Pons (tissue), 1 donor: ENCODE results near the gene TCEA2.
"Not testable (repeated sequence)": the region's sequence is repeated elsewhere in the genome, so short reads cannot be mapped to it uniquely, and the experiment has no call there.

Experiments used
- DNase-seq: peaks from one replicate; pipeline ENCODE4 v3.0.0-alpha.2; 2016; ENCODE audit warnings: low spot score

Gene TCEA2

DNA sequence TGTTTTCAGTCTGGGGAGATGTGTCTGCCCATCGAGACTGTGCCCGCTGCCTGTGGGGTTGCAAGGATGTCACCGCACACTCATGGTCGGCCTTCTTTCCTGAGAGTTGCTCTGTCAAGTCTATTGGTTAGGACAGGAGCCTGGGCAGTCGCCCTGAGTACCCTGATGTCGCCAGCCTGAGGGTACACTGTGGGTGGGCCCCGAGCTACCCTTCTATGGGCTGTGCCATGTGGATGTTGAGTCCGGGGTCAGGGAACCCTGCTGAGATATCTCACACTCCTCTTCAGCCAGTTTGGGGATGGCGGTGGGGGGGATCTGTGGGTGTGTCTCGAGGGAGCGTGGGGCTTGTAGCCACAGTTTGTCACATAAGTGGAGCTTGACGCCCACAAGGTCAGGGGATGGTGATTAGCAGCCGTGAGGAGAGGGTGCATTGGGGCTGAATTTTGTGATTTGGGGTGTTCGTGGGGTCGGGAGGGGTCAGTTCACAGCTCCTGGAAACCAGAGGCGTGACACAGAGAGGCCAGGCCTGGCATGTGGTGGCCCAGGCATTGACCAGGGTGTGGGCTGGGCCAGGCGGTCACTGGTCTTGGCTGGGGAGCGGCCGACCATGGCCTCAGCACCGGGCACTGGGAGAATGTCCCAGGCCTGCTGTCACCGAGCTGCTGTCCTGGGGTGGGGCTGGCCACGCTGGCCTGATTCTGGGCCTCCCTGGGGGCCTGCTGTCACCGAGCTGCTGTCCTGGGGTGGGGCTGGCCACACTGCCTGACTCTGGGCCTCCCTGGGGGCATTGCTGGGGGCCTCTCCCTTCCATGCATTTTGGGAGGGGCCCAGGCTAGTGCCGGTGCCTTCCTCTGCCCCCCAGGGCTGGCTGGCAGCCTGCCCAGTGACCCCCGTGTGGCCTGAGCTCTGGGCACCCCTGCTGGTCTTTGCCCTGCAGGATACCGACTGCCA is 46.0 kb downstream of the TCEA2 start:
- DNase-seq: no peak

DNA sequence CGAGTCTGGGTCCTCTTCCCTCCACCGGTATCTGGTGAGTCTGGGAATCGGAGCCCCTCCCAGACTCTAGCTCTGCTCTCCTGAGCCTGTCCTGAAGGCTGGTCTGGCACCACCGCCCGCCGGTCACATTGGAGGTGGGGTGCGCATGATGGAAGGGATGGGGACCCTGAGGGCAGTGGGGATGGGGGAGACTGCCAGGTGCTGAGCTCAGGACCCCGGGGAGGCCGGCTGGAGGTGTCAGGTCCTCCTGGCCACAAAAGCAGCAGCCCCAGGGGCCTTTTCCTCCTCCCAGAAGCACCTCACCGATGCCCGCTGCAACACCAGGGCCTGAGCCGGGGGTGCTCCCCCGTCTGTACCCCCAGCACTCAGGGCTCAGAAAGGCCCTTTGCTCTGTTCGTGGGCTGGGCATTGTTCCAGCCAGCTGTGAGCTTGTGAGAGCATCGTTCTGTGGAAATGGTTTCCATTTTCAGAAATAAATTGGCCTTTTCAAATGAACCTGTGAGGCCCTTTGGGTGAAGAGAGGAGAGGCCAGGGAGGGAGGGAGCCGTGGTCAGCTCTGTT is 46.9 kb downstream of the TCEA2 start:
- peak; percentile 20 for DNase-seq

DNA sequence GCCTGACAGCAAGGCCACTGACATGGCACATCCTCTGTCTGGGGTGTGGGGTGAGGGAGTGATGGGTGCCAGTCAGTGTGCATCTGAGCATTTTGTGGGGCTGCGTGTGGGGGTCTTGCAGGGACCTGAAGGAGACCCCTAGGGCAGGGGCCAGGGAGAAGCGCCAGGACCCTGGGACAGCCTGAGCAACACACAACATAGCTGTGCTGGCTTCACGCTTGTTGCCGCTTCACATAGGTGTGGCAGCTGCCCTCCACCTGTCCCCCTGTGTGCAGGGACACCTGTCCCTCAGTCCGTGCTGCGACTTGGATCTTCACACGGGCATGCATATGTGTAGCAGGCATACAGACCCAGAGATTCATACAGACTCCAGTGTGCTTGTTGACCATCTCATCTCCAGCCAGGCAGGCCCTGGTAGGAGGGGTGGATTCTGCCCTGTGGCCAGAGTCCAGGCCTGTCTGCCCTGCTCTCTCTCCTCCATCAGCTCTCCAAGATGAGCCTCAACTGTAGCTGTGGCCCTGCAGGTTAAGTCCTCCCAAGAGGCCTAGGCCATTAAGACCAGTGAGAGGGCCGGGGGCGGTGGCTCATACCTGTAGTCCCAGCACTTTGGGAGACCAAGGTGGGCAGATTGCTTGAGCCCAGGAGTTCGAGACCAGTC is 47.5 kb downstream of the TCEA2 start:
- no peak for DNase-seq

DNA sequence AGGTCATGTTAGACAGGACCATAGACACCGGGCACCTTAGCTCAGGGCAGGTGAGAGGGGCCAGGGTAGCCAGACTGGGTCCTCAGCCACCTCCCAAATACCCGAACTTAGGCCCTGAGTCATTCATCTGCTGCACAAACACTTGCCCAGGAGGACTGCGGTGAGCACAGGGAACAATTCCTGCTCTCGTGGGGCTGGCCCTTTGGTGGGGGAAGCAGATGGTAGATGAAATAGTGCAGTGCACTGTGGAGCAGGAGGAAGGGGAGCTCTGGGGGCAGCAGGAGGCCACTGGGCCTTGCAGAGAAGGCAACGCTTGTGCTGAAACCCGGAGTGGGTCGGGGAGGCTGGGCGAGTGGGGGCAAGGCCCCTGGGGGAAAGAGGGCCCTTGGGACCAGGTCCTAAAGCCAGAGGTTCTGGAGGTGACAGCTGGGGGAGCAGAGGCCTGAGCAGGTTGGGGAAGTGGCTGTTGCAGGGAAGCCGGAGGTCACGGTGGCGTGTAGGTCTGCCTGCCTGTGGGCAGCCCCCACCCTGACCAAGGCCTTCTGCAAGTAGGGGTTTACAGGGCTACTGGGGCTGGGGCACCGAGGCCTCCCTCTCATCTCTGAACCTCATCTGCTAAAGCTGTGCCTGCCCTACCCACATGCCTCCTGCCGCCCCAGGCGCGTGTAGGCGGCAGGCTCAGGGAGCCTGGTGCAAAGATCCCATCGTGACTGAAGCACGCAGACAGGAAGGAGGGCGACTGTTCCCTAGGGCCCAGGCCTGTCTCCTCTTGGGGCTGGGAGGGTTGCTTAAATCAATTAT is 49.0 kb downstream of the TCEA2 start:
- no peak for DNase-seq

DNA sequence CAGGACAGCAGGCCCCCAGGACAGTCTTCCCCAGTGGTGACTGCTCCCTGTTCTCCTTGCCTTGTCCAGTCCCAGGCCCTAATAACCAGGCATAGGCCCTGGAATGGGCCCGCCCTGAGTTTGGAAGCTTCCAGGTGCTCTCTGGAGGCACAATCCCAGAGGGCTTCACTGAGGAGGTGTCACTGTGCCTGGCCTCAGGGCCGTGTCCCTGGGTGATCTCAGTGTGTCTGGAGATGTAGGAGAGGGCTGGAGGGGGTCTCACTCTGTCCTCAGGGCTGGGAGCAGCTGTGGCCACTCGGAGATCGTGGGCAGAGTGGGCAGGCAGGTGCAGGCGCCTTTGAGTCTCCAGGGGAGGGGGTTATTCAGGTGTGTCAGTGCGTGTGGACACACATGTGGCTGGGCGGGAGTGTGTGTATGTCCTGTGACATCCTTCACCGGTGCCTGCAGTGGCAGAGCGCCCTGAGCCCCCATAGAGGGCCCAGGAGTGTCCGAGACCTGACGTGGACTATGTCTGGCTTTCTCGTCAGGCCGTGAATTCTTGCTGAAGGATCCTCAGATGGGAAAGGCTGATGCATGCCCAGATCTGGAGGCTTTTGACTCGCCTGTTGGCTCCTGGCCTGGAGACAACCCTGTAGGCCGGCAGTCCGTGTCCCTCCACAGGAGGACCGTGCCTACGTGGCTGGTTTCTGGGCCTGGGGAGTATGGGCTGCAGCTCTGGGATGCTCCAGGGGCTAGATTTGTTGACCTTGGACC is 49.9 kb downstream of the TCEA2 start:
- DNase-seq: no peak

DNA sequence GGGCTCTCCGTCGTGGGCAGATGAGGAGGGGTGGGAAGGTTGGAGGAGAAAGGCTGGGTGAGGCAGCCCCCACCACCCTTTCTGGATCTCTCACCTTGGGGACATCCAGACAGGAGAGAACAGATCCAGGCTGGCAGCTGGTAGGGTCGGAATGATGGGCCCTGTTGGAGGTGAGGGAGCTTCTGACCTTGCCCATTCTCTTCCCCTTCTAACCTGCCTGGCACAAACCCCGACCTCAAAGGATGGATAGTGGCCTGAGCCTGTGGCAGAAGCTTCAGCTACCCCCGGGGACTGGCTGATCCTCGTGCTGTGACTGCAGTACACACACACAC is 50.4 kb downstream of the TCEA2 start:
- DNase-seq: no peak

DNA sequence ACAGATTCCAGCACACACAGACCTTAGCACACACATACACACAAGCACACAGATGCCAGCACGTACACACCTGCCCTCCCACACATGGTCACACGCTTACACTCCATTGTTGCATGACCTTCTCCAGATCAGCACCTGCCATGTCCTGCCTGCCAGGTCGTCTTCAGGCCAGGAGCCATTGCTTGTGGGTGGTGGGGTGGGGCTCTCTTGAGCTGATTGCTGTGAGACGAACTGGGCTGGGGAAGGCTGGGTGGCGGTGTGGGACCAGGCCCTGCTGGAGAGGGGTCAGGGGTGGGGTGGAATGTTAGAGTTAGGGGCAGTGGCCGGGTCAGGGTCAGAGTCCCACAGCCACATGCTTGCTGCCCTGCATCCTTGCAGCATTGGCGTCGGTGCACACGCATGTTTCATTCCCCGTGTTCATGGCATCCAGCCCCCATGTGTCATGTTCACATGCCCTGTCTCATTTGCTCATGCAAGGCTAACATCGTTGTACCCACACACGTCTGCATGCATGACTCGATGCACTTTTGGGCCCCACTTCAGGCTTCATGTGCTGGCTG is 50.9 kb downstream of the TCEA2 start:
- DNase-seq: no peak

DNA sequence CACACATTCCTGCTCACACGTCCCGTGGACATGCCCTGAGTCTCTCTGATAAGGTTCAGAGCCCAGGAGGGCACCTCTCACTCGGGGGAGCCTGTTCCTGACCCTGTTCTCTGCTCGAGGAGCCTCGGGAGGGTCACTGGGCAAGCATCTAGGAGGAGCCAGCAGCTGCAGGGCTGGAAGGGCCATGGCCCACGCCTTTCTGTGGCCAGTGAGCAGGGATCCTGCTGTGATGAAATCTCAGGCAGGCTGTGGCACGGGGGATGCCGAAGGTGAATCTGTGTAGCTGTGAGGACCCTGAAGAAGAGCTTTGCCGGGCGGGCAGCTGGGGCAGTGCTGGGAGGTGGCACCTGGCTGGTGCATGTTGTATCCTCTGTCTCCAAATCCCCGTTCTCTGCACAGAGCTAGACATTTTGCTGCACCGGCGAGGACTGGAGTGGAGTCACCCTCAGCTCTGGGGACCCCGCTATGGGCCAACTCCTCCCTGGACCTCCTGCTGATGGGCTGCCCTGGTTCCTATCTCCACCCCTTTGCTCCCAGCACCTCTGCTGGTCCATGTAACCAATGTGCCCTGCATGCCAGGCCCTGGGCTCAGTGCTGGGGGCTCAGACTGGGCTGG is 51.5 kb downstream of the TCEA2 start:
- no peak for DNase-seq

DNA sequence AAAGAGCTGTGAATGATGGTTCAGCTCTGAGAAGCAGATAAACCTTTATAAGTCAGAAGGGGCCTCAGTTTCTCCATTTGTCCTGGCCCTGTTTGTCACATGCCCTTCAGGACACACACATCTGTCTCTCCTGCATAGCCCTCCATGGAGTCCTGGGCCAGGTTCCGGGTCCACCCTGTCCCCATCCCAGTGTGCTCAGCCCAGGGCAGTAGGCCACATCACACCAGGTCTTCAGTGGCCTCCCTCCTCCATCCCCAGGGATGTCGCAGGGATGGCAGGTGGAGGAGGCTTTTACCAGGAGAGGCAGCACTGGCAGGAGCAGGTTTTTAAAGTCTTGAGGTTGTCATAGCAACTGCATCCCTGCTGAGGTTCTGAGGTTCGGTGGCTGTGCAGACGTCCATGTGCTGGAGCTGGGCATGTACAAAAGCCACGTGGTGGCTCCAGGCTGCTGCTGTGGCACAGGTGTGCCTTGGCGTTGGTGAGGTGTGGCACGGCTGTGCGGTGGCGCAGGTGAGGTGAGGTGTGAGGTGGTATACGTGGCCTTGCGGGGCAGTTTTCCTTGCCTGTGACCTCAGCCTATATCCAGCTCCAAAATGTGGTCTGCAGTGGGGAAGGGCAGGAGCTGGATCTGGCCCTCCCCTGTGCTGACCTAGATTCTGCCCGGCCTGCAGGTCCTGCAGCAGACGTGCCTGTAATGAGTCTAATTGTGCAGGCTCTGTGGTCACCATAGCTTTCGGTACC is 52.3 kb downstream of the TCEA2 start:
- DNase-seq: no peak

DNA sequence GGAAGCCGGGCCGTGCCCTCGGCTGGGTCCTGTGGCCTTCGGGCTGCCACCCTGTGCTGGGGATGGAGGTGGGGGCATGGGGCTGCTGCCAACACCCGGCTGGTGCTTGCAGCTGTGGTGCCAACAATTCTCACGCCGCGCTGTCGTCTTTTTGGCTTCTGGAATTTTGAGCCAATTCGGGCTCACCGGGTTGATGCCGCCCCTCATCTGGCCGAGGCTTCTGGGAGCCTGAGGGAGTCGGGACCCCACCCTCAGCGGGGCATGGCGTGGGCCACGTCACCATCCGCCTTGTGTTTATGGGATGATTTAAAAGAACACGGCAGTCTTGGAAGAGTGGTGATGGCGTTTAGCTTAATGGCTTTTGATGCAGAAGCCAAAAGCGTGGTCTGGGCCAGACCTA is 53.0 kb downstream of the TCEA2 start:
- DNase-seq: no peak

DNA sequence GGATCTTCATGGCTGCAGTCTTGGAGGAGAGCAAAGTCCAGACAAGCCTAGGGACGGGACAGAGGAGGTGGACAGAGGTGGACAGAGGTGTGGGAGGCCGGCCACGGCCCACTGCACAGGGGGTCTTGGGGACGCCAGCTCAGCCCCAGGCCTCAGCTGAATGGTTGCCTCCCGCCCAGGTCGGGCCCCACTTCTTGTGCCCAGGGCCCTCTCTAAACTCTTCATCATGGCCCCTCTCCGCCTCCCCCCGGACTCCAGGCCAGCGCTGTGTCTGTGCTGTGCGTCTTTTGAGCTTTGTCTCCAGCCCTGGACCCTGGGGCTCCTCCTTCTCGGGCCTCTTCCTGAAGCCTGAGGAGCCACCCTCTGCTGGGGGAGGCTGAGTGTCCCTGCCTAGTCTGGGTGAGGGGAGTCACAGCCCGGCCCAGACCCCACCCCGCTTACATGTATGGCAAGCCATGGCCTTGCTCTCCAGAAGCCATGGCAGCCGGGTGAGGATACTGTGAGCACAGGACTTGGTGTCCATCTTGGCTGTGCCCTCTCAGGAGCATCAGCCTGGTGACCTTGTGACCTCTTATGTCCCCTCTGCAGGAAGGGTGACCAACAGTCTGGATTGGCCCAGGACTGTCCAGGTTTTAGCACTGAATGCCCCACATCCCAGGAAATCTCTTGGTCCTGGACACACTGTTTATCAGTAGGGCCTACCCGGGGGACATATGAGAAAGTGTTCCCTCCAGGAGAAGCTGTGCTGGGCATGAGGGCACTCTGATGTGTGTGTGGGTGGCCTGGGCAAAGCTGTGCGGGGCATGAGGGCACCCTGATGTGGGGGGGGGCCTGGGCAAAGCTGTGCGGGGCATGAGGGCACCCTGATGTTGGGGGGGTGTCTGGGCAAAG is 53.8 kb downstream of the TCEA2 start:
- no peak for DNase-seq

DNA sequence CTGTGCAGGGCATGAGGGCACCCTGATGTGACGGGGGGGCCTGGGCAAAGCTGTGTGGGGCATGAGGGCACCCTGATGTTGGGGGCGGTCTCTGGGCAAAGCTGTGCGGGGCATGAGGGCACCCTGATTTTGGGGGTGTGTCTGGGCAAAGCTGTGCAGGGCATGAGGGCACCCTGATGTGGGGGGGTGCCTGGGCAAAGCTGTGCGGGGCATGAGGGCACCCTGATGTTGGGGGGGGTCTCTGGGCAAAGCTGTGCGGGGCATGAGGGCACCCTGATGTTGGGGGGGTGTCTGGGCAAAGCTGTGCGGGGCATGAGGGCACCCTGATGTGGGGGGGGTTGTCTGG is 54.4 kb downstream of the TCEA2 start:
- DNase-seq: not testable (repeated sequence)

DNA sequence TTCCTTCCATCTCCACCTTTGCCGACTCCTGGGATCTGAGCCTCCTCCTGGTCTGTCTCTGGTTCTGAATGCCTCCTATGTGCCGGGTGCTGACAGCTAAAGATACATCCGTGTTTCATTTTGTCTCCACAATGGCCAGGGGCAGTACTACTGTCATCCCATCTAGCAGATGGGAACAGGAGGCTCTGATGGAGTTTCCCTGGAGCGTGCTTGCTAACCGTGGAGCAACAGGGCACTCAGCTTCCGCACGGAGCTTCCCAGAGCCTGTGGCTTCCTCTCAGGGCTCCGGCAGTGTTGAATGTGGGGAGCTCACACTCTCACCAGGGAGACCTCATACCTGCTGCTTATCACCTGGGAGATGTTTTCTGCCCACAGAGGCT is 56.3 kb downstream of the TCEA2 start:
- no peak for DNase-seq

DNA sequence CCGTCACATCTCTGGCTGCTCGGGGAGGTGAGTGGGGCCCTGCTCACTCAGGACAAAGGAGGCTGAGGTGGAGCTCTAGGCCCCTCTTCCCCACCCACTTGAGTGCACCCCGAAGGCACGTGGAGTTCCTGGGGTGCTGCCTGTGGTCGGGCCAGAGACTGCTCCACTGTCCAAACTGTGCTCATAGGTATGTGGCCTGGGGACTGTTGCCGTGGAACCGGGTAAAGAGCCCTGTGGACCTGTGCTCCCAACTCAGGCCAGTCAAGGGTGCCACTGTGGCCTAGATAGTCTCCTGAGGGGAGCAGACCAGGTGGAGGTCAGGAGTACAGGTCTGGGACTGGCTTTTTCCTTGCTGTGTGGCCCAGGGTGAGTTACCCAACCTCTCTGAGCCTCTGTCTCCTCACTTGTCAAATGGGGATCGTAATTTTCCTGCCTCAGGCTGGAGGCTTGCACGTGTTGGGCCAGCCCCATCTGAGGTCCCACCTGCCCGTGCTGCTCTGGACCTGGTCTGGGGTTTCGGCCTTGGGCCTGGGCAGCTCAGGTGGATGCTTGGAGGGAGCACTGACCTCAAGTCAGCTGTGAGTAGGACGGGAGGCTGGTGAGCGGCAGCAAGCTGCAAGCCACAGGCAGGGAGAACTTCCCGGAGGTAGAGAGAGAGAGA is 56.8 kb downstream of the TCEA2 start:
- DNase-seq: no peak

DNA sequence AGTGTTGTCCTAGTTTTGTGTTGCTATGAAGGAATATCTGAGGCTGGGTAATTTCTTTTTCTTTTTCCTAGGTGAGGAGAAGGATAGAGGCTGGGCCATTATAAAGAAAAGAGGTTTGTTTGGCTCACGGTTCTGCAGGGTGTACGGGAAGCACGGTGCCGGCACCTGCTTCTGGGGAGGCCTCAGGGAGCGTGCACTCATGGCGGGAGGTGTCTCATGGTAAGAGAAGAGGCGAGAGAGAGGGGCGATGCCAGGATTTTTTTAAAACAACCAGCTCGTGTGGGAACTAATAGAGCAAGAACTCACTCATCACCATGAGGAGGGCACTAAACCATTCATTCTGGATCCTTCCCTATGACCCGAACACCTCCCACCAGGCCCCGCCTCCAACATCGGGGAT is 58.6 kb downstream of the TCEA2 start:
- DNase-seq: no peak
